ENCODE results near the gene MEAK7. TPM values are rescaled to one million over a fixed set of nuclear protein-coding genes. Genes with fewer than 3 reads are reported as not detected.

MEAK7 gene
- total and polyA plus RNA-seq, 12 donors, result 3.2 to 7.6 (median 5.5) TPM

GRCh38 chr16:84481051-84481735 lies 23.3 kb downstream of the MEAK7 start:
- H3K36me3 ChIP-seq, result peaks cover 0 to 76% (median 13%) of the 10 kb centered on the region in 9 donors
- no peak for DNase-seq

GRCh38 chr16:84479716-84480450 lies 24.6 kb downstream of the MEAK7 start:
- Histone ChIP-seq H3K27ac (no peak overlapping the region), H3K9me3 (no peaks in the 10 kb centered on the region), H3K4me1 (peaks cover 0 to 21% (median 0%) of the 10 kb centered on the region in 9 donors), H3K27me3 (no peaks in the 10 kb centered on the region), H3K4me3 (no peak overlapping the region), H3K36me3 (peaks cover 0 to 64% (median 13%) of the 10 kb centered on the region in 9 donors)
- no peak for TF ChIP-seq CTCF (IDR thresholded peaks at IDR 0.05)
- 90 to 96% methylated on average over 16 of the region's 16 CpGs for WGBS, 2 donors
- ATAC-seq, result no peak
- DNase-seq, result no peak
- intact Hi-C loops (cut with DNase I), result loop anchor here in 8 of 10 donors (5.0 to 10.0 kb wide), 8 partner anchors 203 to 655 kb away; partner anchors contain the start of genes NECAB2 (in 4 of the 8), OSGIN1 (in 3 of the 8) and TAF1C (in 2 of the 8)

More at GRCh38 chr16:84481051-84481735, 23.3 kb downstream of the MEAK7 start:
- H3K4me3 ChIP-seq, result no peak overlapping the region
- TF ChIP-seq CTCF (IDR thresholded peaks at IDR 0.05), result no peak
- intact Hi-C loops (cut with DNase I), result loop anchor here in 8 of 10 donors (5.0 to 10.0 kb wide), 8 partner anchors 204 to 656 kb away; partner anchors contain the start of genes NECAB2 (in 4 of the 8), OSGIN1 (in 3 of the 8) and TAF1C (in 2 of the 8)
- WGBS, 2 donors, result 91 to 92% methylated on average over 26 of the region's 26 CpGs
- no peak overlapping the region for H3K27ac ChIP-seq
- no peak for ATAC-seq
- no peaks in the 10 kb centered on the region for H3K9me3 ChIP-seq
- H3K27me3 ChIP-seq, result no peaks in the 10 kb centered on the region
- H3K4me1 ChIP-seq, result peaks cover 0 to 21% (median 0%) of the 10 kb centered on the region in 9 donors

DNA sequence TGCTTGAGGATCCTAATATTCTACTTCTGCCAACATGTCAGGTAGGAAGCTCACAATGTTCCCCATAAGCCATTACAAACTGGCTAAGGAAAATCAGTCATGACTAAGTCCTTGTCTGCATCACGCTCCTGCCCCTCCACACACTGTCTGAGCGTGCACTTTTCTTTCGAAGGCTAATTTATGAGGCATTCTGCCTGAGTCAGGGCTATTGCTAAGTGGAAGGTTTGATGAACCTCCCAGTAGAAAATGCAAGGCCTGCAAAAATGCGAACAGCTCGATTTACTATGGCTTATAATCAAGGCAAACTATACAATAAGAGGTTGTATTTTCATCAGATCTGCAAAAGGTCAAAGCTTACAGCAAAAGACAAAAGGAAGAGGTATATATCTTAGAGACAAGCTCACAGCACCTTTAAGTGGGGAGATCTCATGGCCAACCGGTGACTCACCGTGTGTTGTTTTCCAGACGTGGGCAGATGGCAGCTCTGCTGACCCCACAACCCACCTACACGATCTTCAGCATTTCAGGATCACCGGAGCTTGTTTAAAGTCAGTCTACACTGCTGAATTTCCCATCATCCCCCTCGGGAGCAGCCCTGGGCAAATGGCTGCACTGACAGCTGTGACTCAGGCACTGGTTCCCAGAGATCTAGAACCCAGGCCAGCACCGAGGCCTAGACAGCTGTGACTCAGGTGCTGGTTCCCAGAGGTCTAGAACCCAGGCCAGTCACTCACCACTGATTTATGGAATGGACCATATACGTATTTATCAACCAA lies 26.1 kb downstream of the MEAK7 start:
- WGBS, 2 donors, result 90 to 93% methylated on average over 13 of the region's 13 CpGs

More for the DNA sequence above, 26.1 kb downstream of the MEAK7 start:
- DNase-seq (no peak), ATAC-seq (no peak)
- no peak for TF ChIP-seq CTCF (IDR thresholded peaks at IDR 0.05)
- H3K36me3 ChIP-seq, result peaks cover 0 to 58% (median 13%) of the 10 kb centered on the region in 9 donors
- no peak overlapping the region for H3K4me3 ChIP-seq
- H3K27ac ChIP-seq, result no peak overlapping the region
- no peaks in the 10 kb centered on the region for H3K27me3 ChIP-seq
- intact Hi-C loops (cut with DNase I), result no loop called here
- peaks cover 0 to 13% (median 0%) of the 10 kb centered on the region in 9 donors for H3K4me1 ChIP-seq
- H3K9me3 ChIP-seq, result peaks cover 0 to 3% (median 0%) of the 10 kb centered on the region in 11 donors

Data from heart right ventricle (tissue), 16 donors.